Stimulated activated CD8-positive, alpha-beta memory T cell treated with anti-CD3 and anti-CD28 coated beads, Interleukin-7, amount 100 ng/mL, for 1 hour (primary cell): ENCODE data around the gene SIK3.

ENCODE experiments used
- DNase-seq, 2 donors: peaks; one replicate each; pipeline ENCODE4 v3.0.0-alpha.2; 2020; ENCODE audit warnings: low read depth in 2 of 2

The SIK3 gene

DNA sequence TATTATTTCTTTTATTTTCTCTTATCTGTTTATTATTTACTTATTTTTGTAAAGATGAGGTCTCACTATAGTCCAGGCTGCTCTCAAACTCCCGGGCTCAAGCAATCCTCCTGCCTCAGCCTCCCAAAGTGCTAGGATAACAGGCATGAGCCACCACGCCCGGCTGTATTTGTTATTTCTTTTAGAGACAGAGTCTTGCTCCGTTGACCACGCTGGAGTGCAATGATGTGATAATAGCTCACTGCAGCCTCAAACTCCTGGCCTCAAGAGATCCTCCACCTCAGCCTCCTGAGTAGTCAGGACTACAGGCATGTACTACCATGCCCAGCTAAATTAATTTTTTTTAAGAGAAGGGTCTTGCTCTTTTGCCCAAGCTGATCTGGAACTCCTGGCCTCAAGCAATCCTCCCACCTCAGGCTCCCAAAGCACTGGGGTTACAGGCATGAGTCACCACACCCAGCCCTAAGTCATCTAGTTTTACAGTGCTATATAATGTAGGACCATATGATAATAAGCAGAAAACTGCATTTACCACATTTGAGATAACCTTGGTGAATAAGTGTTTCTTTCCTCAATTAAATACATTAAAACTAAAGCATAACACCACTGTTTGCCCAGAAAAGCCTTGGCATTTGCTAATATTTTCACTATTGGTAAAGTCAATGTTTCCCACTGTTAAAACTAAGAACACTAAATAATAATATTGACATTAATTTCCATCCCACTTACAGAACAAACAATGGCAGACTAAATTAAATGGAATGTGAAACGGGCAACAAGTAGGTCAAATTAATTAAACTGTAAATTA is 127.5 kb downstream of the SIK3 start:
- no peak for DNase-seq

DNA sequence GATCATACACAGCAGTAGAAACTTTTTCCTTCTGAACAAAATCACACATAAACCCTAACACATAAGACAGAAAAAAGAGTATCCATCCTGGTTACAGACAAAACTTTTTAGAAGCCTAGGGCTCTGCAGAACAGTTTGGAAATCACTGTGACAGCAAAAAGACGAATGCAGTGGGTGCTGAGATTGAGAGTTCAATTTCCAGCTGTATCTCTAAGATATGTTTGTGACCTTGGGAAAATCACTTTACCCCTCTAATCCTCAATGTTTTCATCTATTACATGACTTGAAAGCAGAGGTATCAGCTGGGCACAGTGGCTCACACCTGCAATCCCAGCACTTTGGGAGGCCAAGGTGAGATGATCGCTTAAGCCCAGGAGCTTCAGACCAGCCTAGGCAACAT is 128.5 kb downstream of the SIK3 start:
- no peak for DNase-seq

DNA sequence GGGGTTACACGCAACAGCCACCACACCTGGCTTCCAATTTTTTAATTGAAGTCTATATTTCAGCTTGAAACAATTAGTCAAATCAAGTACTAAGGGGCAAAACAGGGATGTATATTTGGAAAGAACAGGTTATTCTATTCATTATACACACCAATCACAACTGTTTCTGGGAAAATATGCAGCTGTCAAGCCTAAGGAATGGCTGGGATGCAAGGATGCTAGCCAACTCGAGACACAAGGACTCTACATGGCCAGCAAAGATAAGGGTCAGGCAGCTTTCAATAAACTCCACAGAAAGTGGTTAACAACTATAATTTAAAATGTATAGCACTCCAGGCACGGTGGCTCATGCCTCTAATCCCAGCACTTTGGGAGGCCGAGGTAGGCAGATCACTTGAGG is 134.0 kb downstream of the SIK3 start:
- no peak for DNase-seq

DNA sequence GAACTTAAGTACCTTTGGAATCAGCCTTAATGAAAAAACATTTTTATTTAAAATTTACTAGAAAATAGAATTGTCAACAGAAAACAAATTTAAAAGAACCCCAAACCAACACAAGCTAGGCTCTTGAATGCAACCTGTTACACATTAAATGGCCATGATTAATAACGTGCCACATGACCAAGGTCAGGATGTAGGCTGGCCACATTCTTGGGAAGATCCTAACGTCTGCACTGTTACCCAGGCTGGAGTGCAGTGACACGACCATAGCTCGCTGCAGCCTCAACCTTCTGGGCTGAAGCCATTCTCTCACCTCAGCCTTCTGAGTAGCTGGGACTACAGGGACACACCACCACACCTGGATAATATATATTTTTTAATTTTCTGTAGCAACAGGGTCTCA is 134.4 kb downstream of the SIK3 start:
- no peak for DNase-seq

DNA sequence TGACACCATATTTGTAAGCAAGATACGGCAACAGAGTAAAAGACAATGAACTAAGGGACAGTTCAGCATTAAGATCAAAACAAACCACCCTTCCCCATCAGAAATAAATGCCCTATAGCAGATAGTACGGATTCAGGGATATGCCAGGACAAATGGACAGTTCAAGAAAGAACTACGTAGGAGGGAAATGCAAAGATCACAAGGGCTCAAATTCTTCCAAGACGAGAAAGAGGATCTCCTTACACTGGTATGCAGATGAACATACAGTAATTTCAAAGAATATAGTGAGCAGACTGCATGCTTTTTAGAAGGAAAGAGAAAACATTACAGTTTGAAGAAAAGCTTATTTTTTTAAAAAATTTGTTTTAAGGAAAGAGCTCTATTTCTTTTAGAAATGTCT is 136.1 kb downstream of the SIK3 start:
- no peak for DNase-seq

DNA sequence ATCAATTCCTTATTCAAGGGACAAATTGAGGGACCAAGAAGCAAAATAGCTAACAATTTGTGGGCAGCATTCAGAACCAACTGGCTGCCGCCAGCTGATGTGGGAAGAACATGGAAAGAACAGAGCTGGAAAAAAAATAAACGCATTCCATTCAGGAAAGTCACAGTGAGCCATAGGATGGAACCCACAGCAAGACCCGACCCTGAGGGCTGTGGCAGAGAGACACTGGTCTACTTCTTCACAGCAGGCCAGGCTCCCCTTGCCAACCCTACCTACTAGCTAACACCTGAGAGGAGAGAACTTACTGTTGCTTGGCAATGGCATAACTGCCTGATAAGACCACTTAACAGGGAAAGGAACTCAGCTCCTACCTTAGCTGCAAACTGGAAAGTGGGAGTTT is 137.3 kb downstream of the SIK3 start:
- no peak for DNase-seq

DNA sequence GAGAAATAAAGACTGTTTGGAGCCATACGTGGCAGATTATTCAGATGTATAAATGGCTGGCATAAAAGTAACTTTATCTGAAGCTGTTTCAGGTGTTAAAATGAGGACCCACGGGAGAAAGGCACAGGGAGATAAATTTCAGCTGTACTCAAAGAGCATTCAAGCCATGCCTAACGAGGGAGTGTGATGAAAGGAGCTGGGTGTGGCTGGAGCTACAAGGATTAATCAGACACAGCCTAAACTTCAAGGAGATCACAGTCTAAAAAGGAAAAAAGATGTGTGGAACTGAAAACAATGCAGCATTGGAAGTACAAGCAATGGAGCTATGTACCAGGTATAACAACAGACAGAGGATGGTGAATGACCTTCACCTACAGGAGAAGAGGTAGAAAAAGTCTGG is 140.0 kb downstream of the SIK3 start:
- DNase-seq, result no peak

DNA sequence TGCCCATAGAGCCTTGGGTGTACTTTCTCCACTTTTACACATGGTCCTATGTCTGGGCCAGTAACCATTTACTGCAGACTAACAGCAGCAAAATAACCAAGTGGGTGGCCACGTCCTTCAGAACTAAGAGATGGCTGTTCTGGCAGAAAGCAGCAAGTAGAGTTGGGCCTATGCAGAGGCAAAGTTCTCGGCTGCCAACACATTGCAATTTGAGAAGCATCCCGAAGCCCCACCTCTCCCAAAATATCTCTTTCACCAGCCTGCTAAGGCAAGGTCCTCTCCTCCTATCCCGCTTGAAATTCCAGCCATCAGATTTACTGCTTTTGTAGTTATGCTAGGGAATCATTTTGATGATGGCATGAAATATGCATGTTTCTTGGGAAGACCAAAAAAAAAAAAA is 142.3 kb downstream of the SIK3 start:
- no peak for DNase-seq

DNA sequence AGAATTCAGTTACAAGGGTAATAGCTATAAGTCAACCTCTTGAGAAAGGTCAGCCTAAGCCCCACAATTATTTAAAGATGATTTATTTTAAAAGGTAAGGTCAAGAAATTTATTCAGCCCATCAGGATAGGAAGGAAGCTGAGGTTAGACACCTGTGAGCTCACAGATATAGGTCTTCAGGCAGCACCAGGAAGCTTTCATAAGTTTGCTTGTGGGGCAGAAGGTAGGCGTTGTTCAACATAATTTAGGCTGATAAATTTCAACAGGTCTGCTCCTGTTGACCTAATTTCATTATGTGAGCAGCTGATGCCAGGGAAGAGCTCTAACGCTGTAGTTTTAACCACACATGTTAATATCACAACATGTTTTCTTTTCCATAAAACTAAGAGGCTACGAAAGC is 142.7 kb downstream of the SIK3 start:
- no peak for DNase-seq

DNA sequence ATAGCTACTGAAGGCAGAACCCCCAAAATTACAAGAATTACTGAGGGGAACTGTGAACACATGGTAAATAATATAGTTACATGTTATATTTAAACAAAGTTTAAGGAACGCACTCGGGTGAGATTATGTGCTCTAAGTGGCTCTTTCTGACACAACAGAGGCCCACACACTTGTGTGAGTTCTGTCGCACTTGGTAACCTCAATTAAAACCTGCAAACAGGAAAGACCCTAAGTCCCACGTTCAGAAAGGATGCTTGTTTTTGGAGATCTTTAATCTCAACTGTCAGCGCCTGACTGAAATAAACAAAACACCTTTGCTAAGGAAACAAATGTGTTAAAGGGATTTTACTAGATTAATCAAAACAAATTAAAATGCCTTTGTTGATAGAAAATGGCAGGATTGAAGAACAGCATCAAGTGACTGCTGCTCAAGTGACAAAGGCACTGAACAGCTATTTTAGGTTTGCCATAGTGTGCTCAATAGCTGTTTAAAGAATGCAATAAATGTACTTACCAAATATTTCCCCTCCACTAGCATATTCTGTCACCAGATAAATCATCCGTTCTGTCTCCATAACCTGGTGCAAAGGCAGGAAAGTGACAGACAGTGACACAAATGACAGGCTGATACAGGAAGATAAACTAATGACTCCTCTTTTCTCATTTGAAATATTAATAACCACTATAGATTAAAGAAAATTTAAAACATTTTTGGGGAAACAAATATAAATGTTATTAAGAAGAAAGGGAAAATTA is 144.5 kb downstream of the SIK3 start:
- DNase-seq, result no peak

DNA sequence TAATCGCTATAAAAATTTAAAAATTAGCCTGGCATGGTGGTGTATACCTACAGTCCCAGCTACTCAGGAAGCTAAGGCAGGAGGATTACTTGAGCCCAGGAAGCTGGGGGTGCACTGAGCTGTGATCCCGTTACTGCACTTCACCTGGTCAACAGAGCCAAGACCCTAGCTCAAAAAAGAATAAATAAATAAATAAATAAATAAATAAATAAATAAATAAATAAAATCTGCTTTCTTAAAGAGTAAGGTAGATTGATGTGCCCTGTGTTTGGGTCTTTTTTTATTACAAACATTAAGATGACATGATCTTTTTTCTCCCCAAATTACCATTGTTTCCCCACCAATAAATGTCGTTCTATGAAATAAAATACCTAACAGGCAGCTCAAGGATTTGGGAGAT is 146.5 kb downstream of the SIK3 start:
- DNase-seq, result no peak

DNA sequence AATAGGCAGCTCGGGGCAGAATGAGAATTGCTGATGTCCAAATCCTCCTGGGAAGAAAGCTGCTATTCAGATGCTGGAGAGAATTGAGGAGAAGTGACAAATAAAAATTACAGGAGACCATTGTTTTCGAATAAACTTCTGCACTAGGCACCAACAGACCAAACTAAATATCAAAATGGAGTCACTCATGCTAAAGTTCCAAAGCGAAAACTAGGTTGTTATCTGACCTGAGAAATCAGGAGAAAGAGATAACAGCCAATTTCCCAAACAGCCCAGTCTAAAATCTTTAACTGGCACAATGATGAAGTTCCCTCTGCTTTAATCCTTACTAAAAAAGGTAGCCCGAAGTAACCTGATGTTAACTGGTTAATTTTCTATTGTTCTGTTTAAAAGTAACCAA is 148.0 kb downstream of the SIK3 start:
- no peak for DNase-seq

DNA sequence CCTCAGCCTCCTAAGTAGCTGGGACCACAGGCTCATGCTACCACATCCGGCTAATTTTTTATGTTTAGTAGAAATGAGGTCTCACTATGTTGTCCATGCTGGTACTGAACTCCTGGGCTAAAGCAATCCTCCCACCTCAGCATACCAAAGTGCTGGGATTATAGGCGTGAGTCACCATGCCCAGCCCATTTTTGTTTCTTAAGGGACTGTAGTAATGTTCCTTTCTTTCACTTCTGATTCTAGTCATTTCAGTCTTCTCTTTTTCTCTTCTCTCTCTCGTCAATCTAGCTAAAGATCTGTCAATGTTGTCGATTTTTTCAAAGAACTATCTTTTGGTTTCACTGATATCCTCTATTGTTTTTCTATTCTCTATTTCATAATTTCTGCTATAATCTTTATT is 149.8 kb downstream of the SIK3 start:
- no peak for DNase-seq

DNA sequence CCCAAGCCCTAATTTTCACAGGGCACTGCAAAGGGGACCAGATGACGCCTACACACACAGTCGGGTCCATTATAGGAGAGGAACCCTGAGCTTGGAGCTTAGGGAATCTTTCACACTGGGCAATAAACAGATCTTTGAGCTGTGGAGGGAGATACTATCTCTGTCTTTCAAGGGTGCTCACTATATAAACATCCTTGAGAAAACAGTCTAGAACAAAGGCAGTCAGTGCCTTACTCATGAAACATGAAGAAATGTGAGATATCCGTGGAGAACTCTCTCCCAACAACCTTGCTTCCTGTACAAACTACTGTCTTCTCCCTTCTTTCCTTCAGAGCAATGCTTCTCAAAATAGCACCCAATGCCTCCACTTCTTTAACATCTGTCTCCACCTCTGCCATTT is 151.8 kb downstream of the SIK3 start:
- no peak for DNase-seq

DNA sequence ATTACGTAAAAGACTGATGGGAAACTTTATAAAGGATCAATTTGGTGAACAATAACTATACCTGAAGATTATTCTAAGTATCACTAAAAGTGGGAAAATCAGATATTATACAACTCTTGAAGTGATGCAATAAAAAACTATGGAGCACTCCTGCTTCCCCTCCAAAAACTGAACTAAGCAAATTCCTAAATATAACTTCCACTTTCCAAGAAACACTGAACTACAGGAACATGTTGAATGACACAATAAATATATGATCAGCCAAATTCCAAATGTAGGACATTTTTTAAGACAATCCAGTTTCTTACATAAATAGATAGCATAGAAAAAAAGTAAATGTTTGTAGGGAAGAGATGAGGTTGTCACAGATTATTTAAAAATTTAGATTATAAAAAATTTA is 158.7 kb downstream of the SIK3 start:
- no peak for DNase-seq

DNA sequence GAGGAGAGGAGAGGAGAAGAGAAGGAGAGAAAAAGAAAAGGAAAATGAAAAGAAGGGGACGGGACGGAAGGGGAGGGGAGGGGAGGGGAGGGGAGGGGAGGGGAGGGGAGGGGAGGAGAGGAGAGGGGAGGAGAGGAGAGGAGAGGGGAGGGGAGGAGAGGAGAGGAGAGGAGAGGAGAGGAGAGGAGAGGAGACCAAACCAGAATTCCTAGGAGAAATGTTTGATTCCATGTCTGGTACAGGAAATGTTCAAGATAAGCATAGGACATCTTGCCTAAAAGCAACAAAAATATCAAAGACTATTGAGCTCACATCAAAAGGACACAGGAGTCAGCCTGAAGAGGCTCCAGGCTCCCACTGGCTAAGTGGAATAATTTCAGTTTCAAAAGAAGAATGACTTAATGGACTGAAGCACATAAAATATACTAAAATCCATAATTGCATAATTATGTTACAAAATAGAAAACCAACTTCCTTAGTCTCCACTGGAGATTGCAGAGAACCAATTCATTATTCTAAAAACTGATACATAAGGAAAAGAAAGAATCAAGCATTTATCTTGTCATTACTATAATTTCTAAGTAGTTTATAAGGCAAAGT is 159.7 kb downstream of the SIK3 start:
- DNase-seq, result no peak

DNA sequence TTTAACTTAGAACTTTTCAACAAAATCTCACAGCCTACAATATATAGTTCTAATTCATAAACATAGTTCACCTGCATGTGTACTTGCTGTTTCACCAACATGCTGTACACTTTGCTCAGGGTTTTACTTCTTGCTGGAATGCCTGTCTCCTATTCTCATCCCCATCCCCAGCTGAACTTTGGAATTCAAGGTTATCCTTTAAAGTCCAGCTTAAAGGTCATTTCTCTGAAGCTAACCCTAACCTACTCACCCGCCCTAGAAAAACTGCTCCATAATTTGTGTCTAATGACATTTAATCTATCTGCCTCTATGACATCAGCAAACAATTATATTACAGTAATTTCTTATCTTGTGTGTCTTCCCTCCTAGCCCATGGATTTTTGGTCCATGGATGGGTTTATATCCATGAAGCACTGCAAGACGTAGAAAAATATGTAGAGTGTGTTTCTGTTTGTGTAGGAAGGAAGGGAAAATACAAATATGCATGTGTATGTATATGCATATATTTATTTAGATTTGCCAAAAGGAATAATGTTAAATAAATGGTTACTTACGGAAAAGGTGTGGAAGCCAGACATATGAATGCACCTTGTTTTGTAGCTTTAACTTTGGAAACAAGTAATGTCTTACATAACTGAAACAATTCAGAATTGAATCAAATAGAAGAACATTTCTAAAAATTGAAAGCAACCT is 161.3 kb downstream of the SIK3 start:
- DNase-seq, result no peak

DNA sequence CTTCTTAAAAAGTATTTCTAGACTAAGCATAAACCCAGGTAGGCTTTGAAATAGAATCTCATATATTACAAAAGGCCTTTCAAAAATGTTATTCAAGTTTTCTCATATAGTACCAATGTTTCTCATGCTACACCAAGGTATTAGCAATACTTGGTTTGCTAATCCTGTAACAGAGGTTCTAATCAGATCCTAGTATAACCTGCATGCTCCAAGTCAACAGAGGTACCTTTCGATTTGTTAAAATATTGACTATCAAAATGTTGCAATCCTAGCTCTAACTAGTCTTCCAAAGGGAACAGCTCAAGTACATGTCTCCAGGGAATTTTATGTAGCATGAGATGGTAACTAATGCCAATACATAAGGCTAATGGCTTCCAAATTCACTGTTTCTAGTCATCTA is 162.7 kb downstream of the SIK3 start:
- no peak for DNase-seq

DNA sequence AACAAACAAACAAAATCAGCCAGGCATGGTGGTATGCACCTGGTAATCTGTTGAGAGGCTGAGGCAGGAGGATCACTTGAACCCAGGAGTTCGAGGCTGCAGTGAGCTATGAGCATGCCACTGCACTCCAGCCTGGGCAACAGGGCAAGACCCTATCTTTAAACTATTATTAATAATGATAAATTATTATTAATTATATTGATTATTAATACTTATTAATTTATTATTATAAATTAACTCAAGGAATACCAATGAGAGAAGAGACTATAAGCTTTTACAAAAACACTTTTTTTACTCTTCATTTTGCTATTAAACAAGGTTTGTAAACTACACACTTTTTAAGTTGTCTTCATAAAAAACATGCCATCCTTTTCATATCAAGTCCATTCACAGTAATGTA is 163.1 kb downstream of the SIK3 start:
- no peak for DNase-seq

DNA sequence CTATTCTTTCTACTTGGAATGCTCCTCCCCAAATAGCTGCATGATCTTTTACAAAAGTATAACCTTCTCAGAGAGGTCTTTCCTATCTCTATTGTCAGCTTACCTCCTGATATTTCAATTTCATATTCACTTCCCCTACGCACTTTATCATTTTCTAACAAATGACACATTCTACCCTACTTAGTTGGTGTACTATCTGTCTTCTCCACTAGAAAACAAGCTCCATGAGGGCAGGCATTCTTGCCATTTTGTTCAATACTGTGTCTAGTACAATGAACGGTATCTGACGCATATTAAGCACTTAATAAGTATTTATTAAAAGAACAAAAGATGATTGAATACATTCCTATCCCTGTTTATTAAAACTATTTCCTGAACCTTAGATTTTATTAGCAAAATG is 164.3 kb downstream of the SIK3 start:
- DNase-seq, result no peak

DNA sequence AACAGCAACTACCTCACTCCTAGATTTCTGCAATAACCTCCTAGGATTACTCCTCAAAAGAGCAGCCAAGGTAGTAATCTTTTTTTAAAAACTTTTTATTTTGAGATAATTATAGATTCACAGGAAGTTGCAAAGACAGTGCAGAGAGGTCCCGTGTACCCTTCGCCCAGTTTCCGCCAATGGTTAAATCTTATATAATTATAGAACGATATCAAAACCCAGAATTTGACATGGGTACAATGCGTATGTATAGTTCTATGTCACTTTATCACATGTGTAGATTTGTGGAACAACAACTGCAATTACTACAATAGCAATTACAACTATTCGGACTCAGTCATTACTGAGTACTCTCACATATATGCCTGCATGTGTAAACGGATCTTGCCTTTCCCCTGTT is 166.0 kb downstream of the SIK3 start:
- DNase-seq, result no peak

DNA sequence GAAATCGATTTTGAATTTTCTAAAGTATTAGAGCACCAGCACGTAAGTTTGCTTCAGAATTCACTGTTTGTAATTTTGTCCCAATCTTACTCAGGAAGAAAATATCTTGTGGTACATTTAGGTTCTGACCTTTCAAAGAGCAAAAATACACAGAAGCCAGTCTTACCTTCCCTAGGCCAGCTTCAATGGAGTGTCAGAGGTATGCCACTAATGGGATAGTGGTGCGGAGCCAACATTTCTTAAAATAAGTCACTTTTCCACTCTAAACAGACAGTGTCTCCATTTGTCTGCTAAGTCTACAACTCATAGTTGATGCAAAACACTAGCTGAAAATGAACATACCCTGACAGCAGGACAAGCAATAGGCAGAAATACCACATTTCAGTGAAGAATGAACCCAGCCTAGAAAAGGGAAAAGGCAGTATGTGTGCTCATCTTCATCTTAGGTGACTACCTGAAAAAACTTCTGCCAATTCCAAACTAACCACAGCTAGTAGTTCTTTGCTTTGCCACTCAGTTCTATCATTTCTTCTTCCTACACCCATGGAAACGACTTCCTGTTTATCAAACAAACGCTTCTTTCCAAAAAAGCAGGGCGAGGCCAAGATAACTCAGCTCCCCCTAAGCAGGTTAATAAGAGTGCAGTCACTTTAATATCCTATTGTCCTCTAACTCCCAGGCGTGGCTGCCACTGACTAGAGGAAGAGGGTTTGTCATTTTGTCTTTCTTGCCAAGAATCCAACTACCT is 166.8 kb downstream of the SIK3 start:
- DNase-seq, result no peak
